Ovary (tissue), 3 donors: ENCODE measurements around the gene B9D1.

Source experiments
- CTCF ChIP-seq, 3 donors: fragments of 450-650 bp in 2 of 3; fragments of 200-600 bp in 1 of 3; IDR thresholded peaks; one replicate each; pipeline versions ENCODE4 v1.5.1 to v1.8.0; 2016 to 2022; ENCODE audit warnings: antibody characterized with exemption in 3 of 3, mild to moderate bottlenecking in 1 of 3
- EP300 ChIP-seq: sonication (generic); formaldehyde crosslinking; IDR thresholded peaks from one replicate; pipeline ENCODE4 v1.6.1; 2017; ENCODE audit warnings: antibody characterized with exemption
- POLR2A ChIP-seq: fragments of 450-650 bp; IDR thresholded peaks from one replicate; pipeline ENCODE4 v1.6.1; 2017; ENCODE audit warnings: antibody characterized with exemption, mild to moderate bottlenecking, moderate library complexity
- donor health status: DM: no; HTN: no; CAD: no.

- TF ChIP-seq POLR2A (no peak), EP300 (no peak), CTCF (IDR thresholded peaks at IDR 0.05) (no peak)
Observed at GRCh38 chr17:19384723-19385391, 22.3 kb upstream of the B9D1 start.
